GM12892 (cell line): Measurements from ENCODE around the gene WNT9B.

Experiments
- POLR2A ChIP-seq: IDR thresholded peaks from 2 replicates; pipeline ENCODE4 v1.6.1; 2011; ENCODE audit warnings: low read depth, low read length, control low read depth
- TAF1 ChIP-seq: IDR thresholded peaks from 2 replicates; pipeline ENCODE4 v1.6.1; 2011; ENCODE audit warnings: low read depth, mild to moderate bottlenecking, control low read depth, low read length, borderline replicate concordance

GRCh38 chr17:46873941-46874645 lies 22.7 kb downstream of the WNT9B start:
- no peak for TF ChIP-seq TAF1
- TF ChIP-seq POLR2A: no peak
